Measurements from ENCODE around the gene FUT2. TPM values are rescaled to one million over a fixed set of nuclear protein-coding genes. Genes with fewer than 3 reads are reported as not detected.
"Not testable (repeated sequence)": the region's sequence is repeated elsewhere in the genome, so short reads cannot be mapped to it uniquely, and the experiment has no call there.

Gene FUT2
- total and polyA plus RNA-seq, 2 experiments from 2014 or later, result 12.4 to 16.9 TPM

GRCh38 chr19:48678201-48678600 is 17.6 kb upstream of the FUT2 start:
- Histone ChIP-seq H3K79me2 (no peaks in the 10 kb centered on the region), H4K20me1 (ENCODE audit: insufficient read depth, poor library complexity, severe bottlenecking) (no peaks in the 10 kb centered on the region), H3K4me2 (no peak overlapping the region), H3K9me3 (ENCODE audit: low read depth) (no peaks in the 10 kb centered on the region), H3K4me1 (ENCODE audit: insufficient read depth) (peaks cover 10% of the 10 kb centered on the region), H3K27me3 (no peaks in the 10 kb centered on the region), H2AFZ (no peak overlapping the region), H3K27ac (peak overlapping the region; percentile 62), H3K4me3 (no peak overlapping the region), H3K9me2 (replicated peaks; ENCODE audit: insufficient read depth) (no peaks in the 10 kb centered on the region), H3K36me3 (replicated peaks; ENCODE audit: insufficient read depth, low read depth) (no peaks in the 10 kb centered on the region)
- peak; percentile 44 for DNase-seq (ENCODE audit: low spot score)
- WGBS (ENCODE audit: low lambda C conversion rate, missing lambda C conversion rate), result 69% methylated on average over 4 of the region's 4 CpGs
- TF ChIP-seq CTCF (IDR thresholded peaks at IDR 0.05; ENCODE audit: poor library complexity) (no peak), EZH2 (IDR thresholded peaks at IDR 0.05; ENCODE audit: borderline replicate concordance) (no peak), EZH2phosphoT487 (IDR thresholded peaks at IDR 0.05; ENCODE audit: low read depth, severe bottlenecking, unreplicated experiment) (no peak)

GRCh38 chr19:48680006-48680405 is 15.8 kb upstream of the FUT2 start:
- WGBS (ENCODE audit: low lambda C conversion rate, missing lambda C conversion rate), result 95% methylated on average over 19 of the region's 19 CpGs
- H3K36me3 ChIP-seq (replicated peaks; ENCODE audit: insufficient read depth, low read depth); DNase-seq (ENCODE audit: low spot score); H3K27me3 ChIP-seq; H3K4me2 ChIP-seq; H2AFZ ChIP-seq; H3K4me3 ChIP-seq; H4K20me1 ChIP-seq (ENCODE audit: insufficient read depth, poor library complexity, severe bottlenecking); H3K9me2 ChIP-seq (replicated peaks; ENCODE audit: insufficient read depth); H3K79me2 ChIP-seq; H3K9me3 ChIP-seq (ENCODE audit: low read depth); H3K27ac ChIP-seq: not testable (repeated sequence)
- peaks cover 18% of the 10 kb centered on the region for H3K4me1 ChIP-seq (ENCODE audit: insufficient read depth)

GRCh38 chr19:48680436-48681126 is 15.2 kb upstream of the FUT2 start:
- Histone ChIP-seq H3K79me2 (no peaks in the 10 kb centered on the region), H4K20me1 (ENCODE audit: insufficient read depth, poor library complexity, severe bottlenecking) (no peaks in the 10 kb centered on the region), H3K4me2 (no peak overlapping the region), H3K27ac (no peak overlapping the region), H3K9me2 (replicated peaks; ENCODE audit: insufficient read depth) (no peaks in the 10 kb centered on the region), H3K36me3 (replicated peaks; ENCODE audit: insufficient read depth, low read depth) (no peaks in the 10 kb centered on the region), H3K4me1 (ENCODE audit: insufficient read depth) (peaks cover 21% of the 10 kb centered on the region), H2AFZ (no peak overlapping the region), H3K4me3 (no peak overlapping the region), H3K9me3 (ENCODE audit: low read depth) (no peaks in the 10 kb centered on the region), H3K27me3 (no peaks in the 10 kb centered on the region)
- TF ChIP-seq EZH2phosphoT487 (IDR thresholded peaks at IDR 0.05; ENCODE audit: low read depth, severe bottlenecking, unreplicated experiment) (no peak), CTCF (IDR thresholded peaks at IDR 0.05; ENCODE audit: poor library complexity) (no peak), EZH2 (IDR thresholded peaks at IDR 0.05; ENCODE audit: borderline replicate concordance) (no peak)
- 93% methylated on average over 42 of the region's 45 CpGs for WGBS (ENCODE audit: low lambda C conversion rate, missing lambda C conversion rate)
- no peak for DNase-seq (ENCODE audit: low spot score)

- DNase-seq (ENCODE audit: low spot score), result no peak
- WGBS (ENCODE audit: low lambda C conversion rate, missing lambda C conversion rate), result 82% methylated on average over 7 of the region's 7 CpGs
- H3K9me2 ChIP-seq (replicated peaks; ENCODE audit: insufficient read depth), result no peaks in the 10 kb centered on the region
- H3K79me2 ChIP-seq, result no peaks in the 10 kb centered on the region
- no peak overlapping the region for H3K27ac ChIP-seq
- H3K36me3 ChIP-seq (replicated peaks; ENCODE audit: insufficient read depth, low read depth), result no peaks in the 10 kb centered on the region
- no peak overlapping the region for H3K4me3 ChIP-seq
- no peaks in the 10 kb centered on the region for H4K20me1 ChIP-seq (ENCODE audit: insufficient read depth, poor library complexity, severe bottlenecking)
- no peaks in the 10 kb centered on the region for H3K9me3 ChIP-seq (ENCODE audit: low read depth)
- peaks cover 16% of the 10 kb centered on the region for H3K4me1 ChIP-seq (ENCODE audit: insufficient read depth)
- no peak overlapping the region for H3K4me2 ChIP-seq
- H3K27me3 ChIP-seq, result no peaks in the 10 kb centered on the region
- TF ChIP-seq EZH2 (IDR thresholded peaks at IDR 0.05; ENCODE audit: borderline replicate concordance), result no peak
- no peak for TF ChIP-seq EZH2phosphoT487 (IDR thresholded peaks at IDR 0.05; ENCODE audit: low read depth, severe bottlenecking, unreplicated experiment)
- H2AFZ ChIP-seq, result no peak overlapping the region
Observed at GRCh38 chr19:48681127-48681470, 14.7 kb upstream of the FUT2 start.
